ENCODE results near the gene UTS2. TPM values are rescaled to one million over a fixed set of nuclear protein-coding genes. Genes with fewer than 3 reads are reported as not detected.

Gene UTS2
- total and polyA plus RNA-seq, 9 of the 15 experiments (the other 6 are each of a cell fraction or from before 2014, with no cell fraction given): 0.22 to 0.29 TPM; not detected in 7

DNA sequence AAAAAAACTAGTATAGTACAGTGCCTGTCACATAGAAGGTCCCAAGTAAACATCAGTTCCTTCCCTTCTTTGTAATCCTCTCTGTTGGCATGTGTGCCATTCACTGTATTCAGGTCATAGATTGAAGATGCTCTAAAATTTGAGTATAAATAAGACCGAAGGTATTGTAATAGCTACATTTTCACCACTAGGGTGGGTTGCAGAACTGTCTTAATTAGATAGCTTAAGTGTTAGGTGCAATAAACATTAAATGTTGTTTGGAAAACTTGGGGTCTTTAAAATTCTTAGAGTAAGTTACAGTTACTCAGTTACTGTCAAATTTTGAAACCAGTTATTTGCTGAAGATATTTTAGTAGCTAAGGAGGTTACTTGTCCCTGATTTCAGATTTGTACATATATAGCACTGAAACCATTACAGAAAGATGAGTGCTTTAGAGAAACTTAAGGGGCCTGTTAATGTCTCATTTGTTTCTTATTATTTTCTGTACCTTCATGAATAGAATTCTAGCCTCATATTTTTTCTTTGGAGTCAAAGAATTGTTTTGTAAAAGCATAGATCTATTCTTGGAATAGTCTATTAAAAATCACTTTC lies 44.5 kb downstream of the UTS2 start:
- peak; percentile 84 for ATAC-seq
- Histone ChIP-seq H3K27me3 (ENCODE audit: control insufficient read depth in 2 of 2, insufficient read depth in 2 of 2, low read length in 2 of 2) (no peaks in the 10 kb centered on the region), H2AFZ (ENCODE audit: low read depth, low read length) (no peak overlapping the region), H3K27ac (ENCODE audit: extremely low read depth, low read depth, low read length) (no peak overlapping the region), H3K4me3 (no peak overlapping the region), H3K79me2 (ENCODE audit: control insufficient read depth, insufficient read depth, low read length) (no peaks in the 10 kb centered on the region), H3K4me1 (replicated peaks in 1 of 2; ENCODE audit: control insufficient read depth in 2 of 2, insufficient read depth in 2 of 2, low read length in 2 of 2) (0 out of 5 replicates have a peak, but pooled peaks cover 0 to 2% of the 10 kb centered on the region in 2 experiments), H3K9me3 (replicated peaks; ENCODE audit: control insufficient read depth, insufficient read depth, low read depth, low read length) (no peaks in the 10 kb centered on the region), H3K9ac (ENCODE audit: insufficient read depth in 1 of 2, low read depth in 2 of 2, low read length in 2 of 2) (no peak overlapping the region), H4K20me1 (replicated peaks; ENCODE audit: control insufficient read depth, insufficient read depth, low read length) (no peaks in the 10 kb centered on the region), H3K9me1 (ENCODE audit: control insufficient read depth, insufficient read depth, low read length) (no peaks in the 10 kb centered on the region), H3K36me3 (ENCODE audit: control insufficient read depth, insufficient read depth, low read length) (peaks cover 25% of the 10 kb centered on the region; the same call in 2 of the 3 replicates), H3K4me2 (ENCODE audit: insufficient read depth, low read length) (no peak overlapping the region)
- FAIRE-seq: no peak
- intact Hi-C loops (cut with micrococcal nuclease) (loop anchor here (1.0 kb wide), 1 partner anchor 94 kb away; no protein-coding TSS in a partner anchor), in situ Hi-C loops (cut with MboI) (no loop called here)
- peak in 3 of 4 experiments; percentile 21 to 54 (median 25) for DNase-seq (ENCODE audit: extremely low read depth in 1 of 4, low spot score in 3 of 4)
- POLR2A ChIA-PET: interaction anchor here (0.6 to 1.0 kb wide), 6 partner anchors 9 to 133 kb away, joined by 3 to 7 read pairs (median 3); no protein-coding TSS in a partner anchor
- CTCF ChIA-PET (ENCODE audit: low intra/inter-chr PET ratio): interaction anchor here (0.8 kb wide), 1 partner anchor 94 kb away, joined by 6 read pairs; no protein-coding TSS in a partner anchor
- BruUV-seq (replicated peaks): no TSS peak
- 5% methylated on average over 1 of the region's 1 CpG for WGBS (ENCODE audit: insufficient coverage, low coverage, missing lambda C conversion rate)
- TF ChIP-seq SMAD2 (IDR thresholded peaks at IDR 0.05; ENCODE audit: low read depth, low read length) (no peak), SREBF2 (CRISPR knock-in tag; IDR thresholded peaks at IDR 0.05) (no peak), RFX1 (IDR thresholded peaks at IDR 0.05) (no peak), GABPB2 (CRISPR knock-in tag; conservative IDR thresholded peaks at IDR 0.05) (no peak), CHCHD3 (CRISPR knock-in tag; IDR thresholded peaks at IDR 0.05) (no peak), ZBTB9 (CRISPR knock-in tag; IDR thresholded peaks at IDR 0.05) (no peak), NBN (IDR thresholded peaks at IDR 0.05; ENCODE audit: low read depth) (no peak), ZNF57 (CRISPR knock-in tag; IDR thresholded peaks at IDR 0.05) (no peak), SMARCB1 (IDR thresholded peaks at IDR 0.05; ENCODE audit: insufficient read length, low read depth) (no peak)
- TF ChIP-seq, protein P1, sequence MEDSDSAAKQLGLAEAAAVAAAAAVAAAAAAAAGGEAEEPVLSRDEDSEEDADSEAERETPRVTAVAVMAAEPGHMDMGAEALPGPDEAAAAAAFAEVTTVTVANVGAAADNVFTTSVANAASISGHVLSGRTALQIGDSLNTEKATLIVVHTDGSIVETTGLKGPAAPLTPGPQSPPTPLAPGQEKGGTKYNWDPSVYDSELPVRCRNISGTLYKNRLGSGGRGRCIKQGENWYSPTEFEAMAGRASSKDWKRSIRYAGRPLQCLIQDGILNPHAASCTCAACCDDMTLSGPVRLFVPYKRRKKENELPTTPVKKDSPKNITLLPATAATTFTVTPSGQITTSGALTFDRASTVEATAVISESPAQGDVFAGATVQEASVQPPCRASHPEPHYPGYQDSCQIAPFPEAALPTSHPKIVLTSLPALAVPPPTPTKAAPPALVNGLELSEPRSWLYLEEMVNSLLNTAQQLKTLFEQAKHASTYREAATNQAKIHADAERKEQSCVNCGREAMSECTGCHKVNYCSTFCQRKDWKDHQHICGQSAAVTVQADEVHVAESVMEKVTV (CRISPR knock-in tag; IDR thresholded peaks at IDR 0.05): peak; percentile 29; the same call in 1 of the 2 replicates
- TF ChIP-seq, protein P2, sequence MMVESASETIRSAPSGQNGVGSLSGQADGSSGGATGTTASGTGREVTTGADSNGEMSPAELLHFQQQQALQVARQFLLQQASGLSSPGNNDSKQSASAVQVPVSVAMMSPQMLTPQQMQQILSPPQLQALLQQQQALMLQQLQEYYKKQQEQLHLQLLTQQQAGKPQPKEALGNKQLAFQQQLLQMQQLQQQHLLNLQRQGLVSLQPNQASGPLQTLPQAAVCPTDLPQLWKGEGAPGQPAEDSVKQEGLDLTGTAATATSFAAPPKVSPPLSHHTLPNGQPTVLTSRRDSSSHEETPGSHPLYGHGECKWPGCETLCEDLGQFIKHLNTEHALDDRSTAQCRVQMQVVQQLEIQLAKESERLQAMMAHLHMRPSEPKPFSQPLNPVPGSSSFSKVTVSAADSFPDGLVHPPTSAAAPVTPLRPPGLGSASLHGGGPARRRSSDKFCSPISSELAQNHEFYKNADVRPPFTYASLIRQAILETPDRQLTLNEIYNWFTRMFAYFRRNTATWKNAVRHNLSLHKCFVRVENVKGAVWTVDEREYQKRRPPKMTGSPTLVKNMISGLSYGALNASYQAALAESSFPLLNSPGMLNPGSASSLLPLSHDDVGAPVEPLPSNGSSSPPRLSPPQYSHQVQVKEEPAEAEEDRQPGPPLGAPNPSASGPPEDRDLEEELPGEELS (CRISPR knock-in tag; IDR thresholded peaks at IDR 0.05; ENCODE audit: borderline replicate concordance): no peak
- TF ChIP-seq, protein P3, sequence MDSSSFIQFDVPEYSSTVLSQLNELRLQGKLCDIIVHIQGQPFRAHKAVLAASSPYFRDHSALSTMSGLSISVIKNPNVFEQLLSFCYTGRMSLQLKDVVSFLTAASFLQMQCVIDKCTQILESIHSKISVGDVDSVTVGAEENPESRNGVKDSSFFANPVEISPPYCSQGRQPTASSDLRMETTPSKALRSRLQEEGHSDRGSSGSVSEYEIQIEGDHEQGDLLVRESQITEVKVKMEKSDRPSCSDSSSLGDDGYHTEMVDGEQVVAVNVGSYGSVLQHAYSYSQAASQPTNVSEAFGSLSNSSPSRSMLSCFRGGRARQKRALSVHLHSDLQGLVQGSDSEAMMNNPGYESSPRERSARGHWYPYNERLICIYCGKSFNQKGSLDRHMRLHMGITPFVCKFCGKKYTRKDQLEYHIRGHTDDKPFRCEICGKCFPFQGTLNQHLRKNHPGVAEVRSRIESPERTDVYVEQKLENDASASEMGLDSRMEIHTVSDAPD (CRISPR knock-in tag; IDR thresholded peaks at IDR 0.05): no peak
- TF ChIP-seq, protein P4, sequence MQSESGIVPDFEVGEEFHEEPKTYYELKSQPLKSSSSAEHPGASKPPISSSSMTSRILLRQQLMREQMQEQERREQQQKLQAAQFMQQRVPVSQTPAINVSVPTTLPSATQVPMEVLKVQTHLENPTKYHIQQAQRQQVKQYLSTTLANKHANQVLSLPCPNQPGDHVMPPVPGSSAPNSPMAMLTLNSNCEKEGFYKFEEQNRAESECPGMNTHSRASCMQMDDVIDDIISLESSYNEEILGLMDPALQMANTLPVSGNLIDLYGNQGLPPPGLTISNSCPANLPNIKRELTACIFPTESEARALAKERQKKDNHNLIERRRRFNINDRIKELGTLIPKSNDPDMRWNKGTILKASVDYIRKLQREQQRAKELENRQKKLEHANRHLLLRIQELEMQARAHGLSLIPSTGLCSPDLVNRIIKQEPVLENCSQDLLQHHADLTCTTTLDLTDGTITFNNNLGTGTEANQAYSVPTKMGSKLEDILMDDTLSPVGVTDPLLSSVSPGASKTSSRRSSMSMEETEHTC (IDR thresholded peaks at IDR 0.05): no peak

Data from K562 (cell line).